NCI-H2029 treated with DMSO at 0.1 percent for 48 hours (cell line): ENCODE data around the gene SRGAP2B.
"Not testable (repeated sequence)": the region's sequence is repeated elsewhere in the genome, so short reads cannot be mapped to it uniquely, and the experiment has no call there.

Source experiments
- DNase-seq: peaks from one replicate; lab custom pipeline; 2025; lab: John Stamatoyannopoulos, UW

Gene SRGAP2B

DNA sequence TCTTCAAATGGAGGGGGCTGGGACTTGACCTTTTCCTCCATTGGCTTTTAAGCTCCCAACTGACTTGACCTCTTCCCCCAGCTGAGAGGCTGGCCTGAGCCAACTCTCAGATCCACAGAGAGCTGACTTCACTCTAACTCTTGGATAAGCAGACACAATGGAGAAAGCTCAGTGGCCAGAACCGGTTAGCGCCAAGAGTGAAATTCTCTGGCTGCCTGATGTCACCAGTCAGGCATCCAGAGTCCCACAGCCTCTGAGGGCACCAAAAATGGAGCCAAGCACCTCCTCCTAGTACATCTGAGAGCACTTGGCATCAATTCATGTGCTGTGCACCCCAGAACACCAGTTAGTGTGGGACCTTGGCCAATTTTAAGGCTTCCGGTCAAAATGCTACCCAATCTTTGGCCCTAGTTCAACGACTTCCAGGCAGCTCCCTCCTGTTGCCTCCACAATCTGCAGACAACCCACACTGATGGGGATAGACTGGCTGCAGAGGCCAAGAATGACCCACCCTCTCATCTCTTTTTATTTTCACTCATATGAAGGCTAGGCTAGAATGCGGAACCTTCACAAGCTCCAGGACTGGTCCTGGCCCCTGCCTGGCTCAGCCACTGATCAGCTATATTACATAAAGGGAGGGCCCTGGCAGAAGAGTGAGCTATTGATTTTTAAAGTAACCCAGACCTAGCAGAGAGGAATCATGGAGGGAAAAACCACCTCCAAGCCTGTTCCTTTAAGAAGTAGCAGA lies 200.5 kb downstream of the SRGAP2B start:
- not testable (repeated sequence) for DNase-seq

DNA sequence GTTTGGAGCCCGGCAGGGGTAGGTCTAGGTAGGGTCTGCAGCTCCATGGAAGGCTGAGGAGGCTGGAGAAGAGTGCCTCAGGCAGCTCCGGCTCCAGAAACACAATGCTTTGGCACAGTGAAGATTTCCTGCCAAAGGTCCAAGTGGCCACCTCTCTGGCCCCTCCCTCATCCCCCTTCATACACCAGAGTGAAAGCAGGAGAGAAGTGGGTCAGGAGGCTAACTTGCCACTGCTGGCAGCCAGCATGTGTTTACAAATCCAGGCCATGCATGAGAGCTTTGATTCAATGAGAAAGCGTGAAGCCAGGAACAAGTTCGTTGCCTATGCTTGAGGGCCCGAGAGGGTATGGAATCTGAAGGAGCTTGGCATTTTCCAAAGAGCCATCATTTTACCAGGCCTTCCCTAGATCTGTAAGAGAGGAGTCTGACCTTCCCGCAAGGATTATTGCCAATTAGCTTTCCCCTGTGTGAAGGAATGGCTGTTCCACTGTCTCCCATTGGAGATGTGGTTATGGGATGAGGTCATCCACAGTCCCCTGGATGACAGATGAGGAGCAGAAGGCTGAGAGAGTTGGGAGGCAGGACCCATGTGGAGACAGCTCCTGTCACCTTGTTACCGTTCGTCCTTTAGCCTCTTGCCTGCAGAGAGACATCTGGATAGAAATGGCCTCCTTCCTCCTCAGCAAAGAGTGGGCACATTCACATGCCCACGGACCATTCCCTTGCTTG lies 201.3 kb downstream of the SRGAP2B start:
- not testable (repeated sequence) for DNase-seq

DNA sequence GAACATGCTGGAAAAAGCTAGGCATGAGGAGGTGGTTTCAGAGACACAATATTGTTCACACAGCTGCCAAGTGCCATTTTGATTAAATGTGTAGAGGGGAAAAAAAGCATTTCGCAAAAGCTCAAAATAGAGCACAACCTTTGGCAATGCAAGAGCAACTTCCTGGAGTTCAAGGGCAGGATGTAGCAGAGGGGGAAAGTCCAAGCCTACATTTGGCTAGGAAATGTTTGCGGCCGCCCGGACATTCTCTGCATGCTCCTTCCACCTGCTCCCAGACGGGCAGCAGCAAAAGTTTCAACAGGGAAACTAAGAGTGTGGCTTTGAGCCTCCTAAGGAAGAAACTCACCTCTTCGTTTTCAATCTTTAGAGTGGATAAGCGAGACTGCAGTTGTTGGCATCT lies 202.1 kb downstream of the SRGAP2B start:
- DNase-seq = not testable (repeated sequence)

DNA sequence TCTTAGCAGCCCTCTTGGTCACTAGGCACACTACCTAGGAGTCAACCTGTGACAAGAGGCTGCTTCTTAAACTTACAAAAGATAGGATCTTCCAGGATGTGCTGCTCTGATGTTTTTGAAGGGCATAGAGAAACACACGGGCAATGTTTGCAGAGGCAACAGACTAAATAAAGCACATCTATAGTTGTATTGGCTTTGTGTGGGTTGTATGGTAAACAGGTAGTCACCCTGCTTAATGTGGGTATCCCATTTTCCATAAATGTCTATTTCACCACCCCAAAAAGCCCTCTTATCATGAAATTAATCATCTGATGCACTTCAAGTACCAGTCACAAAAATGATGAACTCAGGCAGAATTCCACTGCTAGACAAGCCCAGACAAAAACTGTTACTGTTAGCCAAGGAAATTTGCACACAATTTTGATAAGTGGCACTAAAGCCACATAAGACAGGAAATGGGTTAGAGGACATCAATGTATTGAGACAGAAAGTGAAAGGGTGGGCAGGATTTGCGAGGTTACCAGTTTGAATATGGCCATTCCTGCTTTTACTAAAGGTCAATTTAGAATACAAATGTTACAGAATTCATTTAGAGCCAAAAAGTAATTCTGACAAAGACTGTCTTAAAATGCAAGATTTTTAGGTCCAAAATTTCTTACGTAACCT lies 205.5 kb downstream of the SRGAP2B start:
- DNase-seq = not testable (repeated sequence)

DNA sequence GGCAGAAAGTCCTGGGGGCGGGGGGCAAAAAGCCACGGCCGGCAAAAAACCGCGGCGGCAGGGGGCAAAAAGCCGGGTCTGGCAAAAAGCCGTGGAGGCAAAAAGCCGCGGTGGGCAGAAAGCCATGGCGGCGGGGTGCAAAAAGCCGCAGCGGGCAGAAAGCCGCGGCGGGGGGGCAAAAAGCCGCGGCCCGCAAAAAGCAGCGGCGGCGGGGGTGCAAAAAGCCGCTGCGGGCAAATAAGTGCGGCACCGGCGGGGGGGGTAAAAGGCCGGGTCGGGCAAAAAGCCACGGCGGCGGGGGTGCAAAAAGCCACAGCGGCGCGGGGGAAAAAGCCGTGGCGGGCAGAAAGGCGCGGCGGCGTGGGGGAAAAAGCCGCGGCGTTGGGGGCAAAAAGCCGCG lies 212.1 kb downstream of the SRGAP2B start:
- DNase-seq = not testable (repeated sequence)

- DNase-seq = not testable (repeated sequence)
Measured at GRCh38 chr1:144882343-144882742, 212.8 kb downstream of the SRGAP2B start.

GRCh38 chr1:144858607-144859006 lies 236.5 kb downstream of the SRGAP2B start:
- not testable (repeated sequence) for DNase-seq
